Measurements from ENCODE around the gene WSCD2. TPM values are rescaled to one million over a fixed set of nuclear protein-coding genes. Genes with fewer than 3 reads are reported as not detected.

WSCD2 gene
- total and polyA plus RNA-seq, 2 of the 4 experiments (the other 2 are of a cell fraction) = not detected

- dilution Hi-C loops (cut with HindIII; ENCODE audit: low sequenced_read_pairs, unreplicated experiment) = no loop called here
- no TSS peak for BruUV-seq (replicated peaks)
- Histone ChIP-seq H3K14ac (replicated peaks; ENCODE audit: low read depth, low read length) (no peak overlapping the region), H4K5ac (ENCODE audit: low read depth, low read length) (no peak overlapping the region), H2BK120ac (ENCODE audit: low read depth, low read length) (no peak overlapping the region), H3K27me3 (ENCODE audit: control insufficient read depth, insufficient read depth, low read length) (no peaks in the 10 kb centered on the region), H4K91ac (ENCODE audit: insufficient read depth, low read depth, low read length) (no peak overlapping the region), H3K4ac (ENCODE audit: low read depth, low read length) (no peak overlapping the region), H3K79me1 (ENCODE audit: low read depth in 1 of 2, low read length in 2 of 2) (no peaks in the 10 kb centered on the region), H2AFZ (replicated peaks; ENCODE audit: low read length, poor library complexity) (no peak overlapping the region), H3K18ac (ENCODE audit: low read depth, low read length) (no peak overlapping the region), H2AK9ac (replicated peaks; ENCODE audit: low read depth, low read length, poor library complexity) (no peak overlapping the region), H2BK20ac (ENCODE audit: low read depth, low read length) (no peak overlapping the region), H3K9me3 (ENCODE audit: control insufficient read depth, insufficient read depth, low read length) (no peaks in the 10 kb centered on the region), H2BK15ac (ENCODE audit: low read depth, low read length) (no peak overlapping the region), H2BK5ac (ENCODE audit: low read depth, low read length, poor library complexity, severe bottlenecking) (no peak overlapping the region), H4K8ac (ENCODE audit: low read depth in 2 of 2, low read length in 2 of 2) (no peak overlapping the region), H4K20me1 (ENCODE audit: insufficient read depth, low read length) (no peaks in the 10 kb centered on the region), H2AK5ac (ENCODE audit: low read depth, low read length) (no peak overlapping the region), H3K4me1 (ENCODE audit: control insufficient read depth, insufficient read depth, low read length) (no peaks in the 10 kb centered on the region), H3K23ac (ENCODE audit: low read depth, low read length) (no peak overlapping the region), H3K9ac (ENCODE audit: low read depth, low read length) (no peak overlapping the region), H3K56ac (ENCODE audit: extremely low read depth, insufficient read depth, low read length) (no peak overlapping the region), H3K4me2 (ENCODE audit: low read depth, low read length) (no peak overlapping the region), H3K9me1 (ENCODE audit: insufficient read depth, low read length) (no peaks in the 10 kb centered on the region), H3K36me3 (ENCODE audit: control insufficient read depth, insufficient read depth, low read length) (no peaks in the 10 kb centered on the region), H3K27ac (ENCODE audit: insufficient read depth, low read length) (no peak overlapping the region), H3K4me3 (ENCODE audit: insufficient read depth, low read depth, low read length) (no peak overlapping the region)
- TF ChIP-seq RAD21 (IDR thresholded peaks at IDR 0.05; ENCODE audit: low read length) (no peak), RCOR1 (IDR thresholded peaks at IDR 0.05; ENCODE audit: insufficient replicate concordance, low read length) (no peak), USF2 (IDR thresholded peaks at IDR 0.05; ENCODE audit: low read depth, low read length) (no peak), MAZ (IDR thresholded peaks at IDR 0.05; ENCODE audit: borderline replicate concordance, low read depth, low read length) (no peak), SMC3 (IDR thresholded peaks at IDR 0.05; ENCODE audit: low read depth, low read length) (no peak), CEBPB (IDR thresholded peaks at IDR 0.05; ENCODE audit: low read depth, low read length) (no peak), NFE2L2 (IDR thresholded peaks at IDR 0.05; ENCODE audit: low read depth, low read length) (no peak), ELK1 (IDR thresholded peaks at IDR 0.05; ENCODE audit: borderline replicate concordance, low read depth, low read length) (no peak), CHD1 (IDR thresholded peaks at IDR 0.05; ENCODE audit: low read depth, low read length) (no peak), POLR2A (IDR thresholded peaks at IDR 0.05; ENCODE audit: low read depth, low read length) (no peak), MXI1 (IDR thresholded peaks at IDR 0.05; ENCODE audit: borderline replicate concordance, low read depth, low read length) (no peak), FOS (IDR thresholded peaks at IDR 0.05; ENCODE audit: low read depth, low read length) (no peak), MAFK (IDR thresholded peaks at IDR 0.05; ENCODE audit: low read depth, low read length) (no peak), RFX5 (IDR thresholded peaks at IDR 0.05; ENCODE audit: low read depth, low read length) (no peak), BHLHE40 (IDR thresholded peaks at IDR 0.05; ENCODE audit: low read depth, low read length) (no peak)
- TF ChIP-seq, protein P1, sequence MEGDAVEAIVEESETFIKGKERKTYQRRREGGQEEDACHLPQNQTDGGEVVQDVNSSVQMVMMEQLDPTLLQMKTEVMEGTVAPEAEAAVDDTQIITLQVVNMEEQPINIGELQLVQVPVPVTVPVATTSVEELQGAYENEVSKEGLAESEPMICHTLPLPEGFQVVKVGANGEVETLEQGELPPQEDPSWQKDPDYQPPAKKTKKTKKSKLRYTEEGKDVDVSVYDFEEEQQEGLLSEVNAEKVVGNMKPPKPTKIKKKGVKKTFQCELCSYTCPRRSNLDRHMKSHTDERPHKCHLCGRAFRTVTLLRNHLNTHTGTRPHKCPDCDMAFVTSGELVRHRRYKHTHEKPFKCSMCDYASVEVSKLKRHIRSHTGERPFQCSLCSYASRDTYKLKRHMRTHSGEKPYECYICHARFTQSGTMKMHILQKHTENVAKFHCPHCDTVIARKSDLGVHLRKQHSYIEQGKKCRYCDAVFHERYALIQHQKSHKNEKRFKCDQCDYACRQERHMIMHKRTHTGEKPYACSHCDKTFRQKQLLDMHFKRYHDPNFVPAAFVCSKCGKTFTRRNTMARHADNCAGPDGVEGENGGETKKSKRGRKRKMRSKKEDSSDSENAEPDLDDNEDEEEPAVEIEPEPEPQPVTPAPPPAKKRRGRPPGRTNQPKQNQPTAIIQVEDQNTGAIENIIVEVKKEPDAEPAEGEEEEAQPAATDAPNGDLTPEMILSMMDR (conservative IDR thresholded peaks at IDR 0.05; ENCODE audit: low read depth, low read length) = no peak
- DNase-seq (no peak), ATAC-seq (ENCODE audit: low read depth) (no peak)
- in situ Hi-C loops (cut with MboI; ENCODE audit: low sequenced_read_pairs) = no loop called here
- no CpG with 5 or more reads among the region's 13 CpGs for WGBS, 2 experiments (ENCODE audit: extremely low coverage in 2 of 2, insufficient read length in 1 of 2)
- intact Hi-C loops (cut with micrococcal nuclease) = no loop called here
- ChIA-PET CTCF (no interaction called here), POLR2A (ENCODE audit: unreplicated experiment) (no interaction called here)
Measured at GRCh38 chr12:108090107-108090899, 38.8 kb upstream of the WSCD2 start.

Measured in IMR-90 (cell line).